ENCODE measurements around the gene TMEM250.

Gene TMEM250

GRCh38 chr9:136107155-136107952 lies 11.3 kb downstream of the TMEM250 start:
- Histone ChIP-seq H3K27me3 (replicated peaks; ENCODE audit: control insufficient read depth, insufficient read depth, low read length) (no peaks in the 10 kb centered on the region), H3K36me3 (ENCODE audit: control insufficient read depth, insufficient read depth, low read length) (no peaks in the 10 kb centered on the region; the same call in 1 of the 2 replicates), H3K4me3 (replicated peaks; ENCODE audit: low read depth, low read length) (peak overlapping the region; percentile 40)
- peak; percentile 73 for DNase-seq (ENCODE audit: extremely low read depth, insufficient read length)
- TF ChIP-seq CTCF (IDR thresholded peaks at IDR 0.05; ENCODE audit: insufficient read depth, low read length, poor library complexity, severe bottlenecking) = no peak

- DNase-seq (ENCODE audit: extremely low read depth, insufficient read length) = no peak
Measured at GRCh38 chr9:136105398-136106135, 13.1 kb downstream of the TMEM250 start.

GRCh38 chr9:136104916-136105315 lies 13.8 kb downstream of the TMEM250 start:
- no peak for TF ChIP-seq CTCF (IDR thresholded peaks at IDR 0.05; ENCODE audit: insufficient read depth, low read length, poor library complexity, severe bottlenecking)

More at GRCh38 chr9:136105398-136106135, 13.1 kb downstream of the TMEM250 start:
- no peaks in the 10 kb centered on the region for H3K36me3 ChIP-seq (ENCODE audit: control insufficient read depth, insufficient read depth, low read length)
- no peak overlapping the region for H3K4me3 ChIP-seq (replicated peaks; ENCODE audit: low read depth, low read length)
- H3K27me3 ChIP-seq (replicated peaks; ENCODE audit: control insufficient read depth, insufficient read depth, low read length) = no peaks in the 10 kb centered on the region
- no peak for TF ChIP-seq CTCF (IDR thresholded peaks at IDR 0.05; ENCODE audit: insufficient read depth, low read length, poor library complexity, severe bottlenecking)

GRCh38 chr9:136104488-136104800 lies 14.2 kb downstream of the TMEM250 start:
- H3K4me3 ChIP-seq (replicated peaks; ENCODE audit: low read depth, low read length) = no peak overlapping the region

More at GRCh38 chr9:136104916-136105315, 13.8 kb downstream of the TMEM250 start:
- no peaks in the 10 kb centered on the region for H3K36me3 ChIP-seq (ENCODE audit: control insufficient read depth, insufficient read depth, low read length)
- no peak overlapping the region for H3K4me3 ChIP-seq (replicated peaks; ENCODE audit: low read depth, low read length)
- H3K27me3 ChIP-seq (replicated peaks; ENCODE audit: control insufficient read depth, insufficient read depth, low read length) = no peaks in the 10 kb centered on the region
- DNase-seq (ENCODE audit: extremely low read depth, insufficient read length) = no peak

More at GRCh38 chr9:136104488-136104800, 14.2 kb downstream of the TMEM250 start:
- no peak for DNase-seq (ENCODE audit: extremely low read depth, insufficient read length)
- no peak for TF ChIP-seq CTCF (IDR thresholded peaks at IDR 0.05; ENCODE audit: insufficient read depth, low read length, poor library complexity, severe bottlenecking)
- H3K36me3 ChIP-seq (ENCODE audit: control insufficient read depth, insufficient read depth, low read length) = no peaks in the 10 kb centered on the region
- H3K27me3 ChIP-seq (replicated peaks; ENCODE audit: control insufficient read depth, insufficient read depth, low read length) = no peaks in the 10 kb centered on the region
